Suprapubic skin (tissue), 4 donors: Measurements from ENCODE around the gene FARS2. TPM values are rescaled to one million over a fixed set of nuclear protein-coding genes. Genes with fewer than 3 reads are reported as not detected.

Source experiments
- DNase-seq, 2 donors: peaks; one replicate each; pipeline ENCODE4 v3.0.0-alpha.2; 2019; ENCODE audit warnings: low spot score in 2 of 2
- H3K27ac ChIP-seq: fragments of 200-600 bp; sonication (generic); one replicate; pipeline ENCODE4 v1.5.1; 2019
- H3K27me3 ChIP-seq: fragments of 200-600 bp; sonication (generic); one replicate; pipeline ENCODE4 v1.5.1; 2019
- H3K36me3 ChIP-seq: fragments of 200-600 bp; sonication (generic); one replicate; pipeline ENCODE4 v1.5.1; 2019
- H3K4me1 ChIP-seq: fragments of 200-600 bp; sonication (generic); one replicate; pipeline ENCODE4 v1.5.1; 2019
- H3K4me3 ChIP-seq: fragments of 200-600 bp; sonication (generic); one replicate; pipeline ENCODE4 v1.5.1; 2019; ENCODE audit warnings: mild to moderate bottlenecking
- H3K9me3 ChIP-seq: fragments of 200-600 bp; sonication (generic); one replicate; pipeline ENCODE4 v1.5.1; 2019
- CTCF ChIP-seq, 2 donors: fragments of 200-600 bp in 1 of 2; fragments of 450-650 bp in 1 of 2; sonication (generic) in 1 of 2; IDR thresholded peaks; one replicate each; pipeline ENCODE4 v1.5.1; 2016 to 2019; ENCODE audit warnings: antibody characterized with exemption in 2 of 2, mild to moderate bottlenecking in 1 of 2, moderate library complexity in 1 of 2
- EP300 ChIP-seq: sonication (generic); formaldehyde crosslinking; IDR thresholded peaks from one replicate; pipeline ENCODE4 v1.6.1; 2017; ENCODE audit warnings: antibody characterized with exemption
- POLR2A ChIP-seq, 2 donors: fragments of 450-650 bp; IDR thresholded peaks; one replicate each; pipeline ENCODE4 v1.6.1; 2017; ENCODE audit warnings: antibody characterized with exemption in 2 of 2, mild to moderate bottlenecking in 2 of 2, moderate library complexity in 2 of 2
- POLR2AphosphoS5 ChIP-seq, 3 donors: sonication (generic); formaldehyde crosslinking; IDR thresholded peaks; one replicate each; pipeline ENCODE4 v1.6.1; 2017; ENCODE audit warnings: antibody characterized with exemption in 3 of 3
- WGBS: methylation state at CpG from one replicate; pipeline ENCODE4 v1.1.5; 2018; 5-methylcytosine and 5-hydroxymethylcytosine counted together
- total RNA-seq, 4 donors: library from RNA; depleted of rRNA; stranded (reverse); fragments of >200 nt; gene quantifications; one replicate each; pipeline ENCODE4 v1.1.0, GENCODE V29; 2016

Gene FARS2
- total RNA-seq, 4 donors from 2014 or later = 15.0 to 22.4 (median 20.1) TPM

- Histone ChIP-seq H3K27ac (no peak overlapping the region), H3K36me3 (no peaks in the 10 kb centered on the region), H3K9me3 (no peaks in the 10 kb centered on the region), H3K4me1 (peaks cover 3% of the 10 kb centered on the region), H3K4me3 (no peak overlapping the region), H3K27me3 (no peaks in the 10 kb centered on the region)
- DNase-seq = no peak
- TF ChIP-seq POLR2A (IDR thresholded peaks at IDR 0.05) = no peak
- no peak for TF ChIP-seq EP300
- 89% methylated on average over 6 of the region's 6 CpGs for WGBS
Measured at GRCh38 chr6:5464099-5464885, 203.0 kb downstream of the FARS2 start.

GRCh38 chr6:5466281-5467136 lies 205.2 kb downstream of the FARS2 start:
- H3K36me3 ChIP-seq = no peaks in the 10 kb centered on the region
- H3K9me3 ChIP-seq = no peaks in the 10 kb centered on the region
- no peak overlapping the region for H3K4me3 ChIP-seq
- no peak for DNase-seq
- no peak for TF ChIP-seq POLR2AphosphoS5 (IDR thresholded peaks at IDR 0.05)
- no peak for TF ChIP-seq CTCF (IDR thresholded peaks at IDR 0.05)
- TF ChIP-seq POLR2A (IDR thresholded peaks at IDR 0.05) = no peak
- no peak for TF ChIP-seq EP300
- no peaks in the 10 kb centered on the region for H3K4me1 ChIP-seq
- 96% methylated on average over 4 of the region's 5 CpGs for WGBS
- H3K27ac ChIP-seq = no peak overlapping the region
- H3K27me3 ChIP-seq = no peaks in the 10 kb centered on the region

- H3K36me3 ChIP-seq = no peaks in the 10 kb centered on the region
- no peak overlapping the region for H3K4me3 ChIP-seq
- no peaks in the 10 kb centered on the region for H3K27me3 ChIP-seq
- 94% methylated on average over 4 of the region's 4 CpGs for WGBS
- no peak overlapping the region for H3K27ac ChIP-seq
- no peaks in the 10 kb centered on the region for H3K9me3 ChIP-seq
- DNase-seq = no peak
- no peaks in the 10 kb centered on the region for H3K4me1 ChIP-seq
- TF ChIP-seq EP300 (no peak), POLR2A (IDR thresholded peaks at IDR 0.05) (no peak), POLR2AphosphoS5 (IDR thresholded peaks at IDR 0.05) (no peak), CTCF (IDR thresholded peaks at IDR 0.05) (no peak)
Measured at GRCh38 chr6:5468586-5468985, 207.3 kb downstream of the FARS2 start.

GRCh38 chr6:5469101-5469846 lies 208.0 kb downstream of the FARS2 start:
- TF ChIP-seq POLR2AphosphoS5 (IDR thresholded peaks at IDR 0.05) = no peak
- no peak for TF ChIP-seq POLR2A (IDR thresholded peaks at IDR 0.05)
- no peak for TF ChIP-seq CTCF (IDR thresholded peaks at IDR 0.05)
- TF ChIP-seq EP300 = no peak
- WGBS = 88% methylated on average over 14 of the region's 14 CpGs
- no peak for DNase-seq
- Histone ChIP-seq H3K27ac (no peak overlapping the region), H3K9me3 (no peaks in the 10 kb centered on the region), H3K27me3 (no peaks in the 10 kb centered on the region), H3K4me3 (no peak overlapping the region), H3K4me1 (no peaks in the 10 kb centered on the region), H3K36me3 (no peaks in the 10 kb centered on the region)

- 21% methylated on average over 8 of the region's 8 CpGs for WGBS
- no peaks in the 10 kb centered on the region for H3K36me3 ChIP-seq
- H3K27ac ChIP-seq = no peak overlapping the region
- no peaks in the 10 kb centered on the region for H3K4me1 ChIP-seq
- H3K9me3 ChIP-seq = no peaks in the 10 kb centered on the region
- TF ChIP-seq CTCF (IDR thresholded peaks at IDR 0.05) = peak; percentile 49 to 73
- no peak for TF ChIP-seq POLR2AphosphoS5 (IDR thresholded peaks at IDR 0.05)
- no peak for DNase-seq
- H3K27me3 ChIP-seq = no peaks in the 10 kb centered on the region
- H3K4me3 ChIP-seq = no peak overlapping the region
Measured at GRCh38 chr6:5471044-5471443, 209.7 kb downstream of the FARS2 start.
